Astrocyte (in vitro differentiated cells and primary cell): ENCODE data around the gene EGFL7. TPM values are rescaled to one million over a fixed set of nuclear protein-coding genes. Genes with fewer than 3 reads are reported as not detected.
A peak's percentile ranks its signal among the peaks of the same experiment; 100 is the strongest.

Source experiments
- DNase-seq: peaks from one replicate; pipeline ENCODE4 v3.0.0-alpha.2; 2010; ENCODE audit warnings: low read depth
- FAIRE-seq: peaks from 2 replicates; lab custom pipeline; 2011; peaks lifted over from hg19 to GRCh38; lab: Jason Lieb, UNC
- H2AFZ ChIP-seq: 2 replicates; pipeline ENCODE4 v1.6.0; 2012; ENCODE audit warnings: low read depth, low read length, inconsistent platforms
- H3K27ac ChIP-seq: 2 replicates; pipeline ENCODE4 v1.5.1; 2011; ENCODE audit warnings: low read depth, low read length, inconsistent platforms
- H3K27me3 ChIP-seq: 2 replicates; pipeline ENCODE4 v1.6.0; 2011; ENCODE audit warnings: low read length, inconsistent platforms; ENCODE audit not compliant: insufficient read depth
- H3K36me3 ChIP-seq: 2 replicates; pipeline ENCODE4 v1.5.1; 2011; ENCODE audit warnings: low read length, inconsistent platforms; ENCODE audit not compliant: insufficient read depth
- H3K4me1 ChIP-seq: 2 replicates; pipeline ENCODE4 v1.5.1; 2011; ENCODE audit warnings: low read length, inconsistent platforms; ENCODE audit not compliant: insufficient read depth
- H3K4me2 ChIP-seq: 2 replicates; pipeline ENCODE4 v1.6.0; 2012; ENCODE audit warnings: low read length, inconsistent platforms
- H3K4me3 ChIP-seq: 2 replicates; pipeline ENCODE4 v1.5.1; 2011; ENCODE audit warnings: low read depth, mild to moderate bottlenecking, low read length, inconsistent platforms; ENCODE audit not compliant: insufficient read depth
- H3K79me2 ChIP-seq: 2 replicates; pipeline ENCODE4 v1.6.0; 2012; ENCODE audit warnings: mild to moderate bottlenecking, low read length, inconsistent platforms; ENCODE audit not compliant: insufficient read depth
- H3K9ac ChIP-seq: 2 replicates; pipeline ENCODE4 v1.6.0; 2012; ENCODE audit warnings: mild to moderate bottlenecking, low read length, inconsistent platforms
- H3K9me3 ChIP-seq: 2 replicates; pipeline ENCODE4 v1.5.1; 2012; ENCODE audit warnings: low read depth, mild to moderate bottlenecking, low read length, inconsistent platforms; ENCODE audit not compliant: insufficient read depth
- H4K20me1 ChIP-seq: 2 replicates; pipeline ENCODE4 v1.6.0; 2012; ENCODE audit warnings: low read length, inconsistent platforms; ENCODE audit not compliant: insufficient read depth
- H3K27ac Mint-ChIP-seq: one replicate; pipeline ENCODE4 v1.8.0; 2021; ENCODE audit warnings: mild to moderate bottlenecking, mixed read lengths; ENCODE audit not compliant: unreplicated experiment
- H3K27me3 Mint-ChIP-seq: one replicate; pipeline ENCODE4 v1.8.0; 2021; ENCODE audit warnings: low read depth, mixed read lengths; ENCODE audit not compliant: unreplicated experiment
- H3K36me3 Mint-ChIP-seq: one replicate; pipeline ENCODE4 v1.8.0; 2021; ENCODE audit warnings: low read depth, mixed read lengths; ENCODE audit not compliant: unreplicated experiment
- H3K4me1 Mint-ChIP-seq: one replicate; pipeline ENCODE4 v1.8.0; 2021; ENCODE audit warnings: low read depth, mixed read lengths; ENCODE audit not compliant: unreplicated experiment
- H3K4me3 Mint-ChIP-seq: one replicate; pipeline ENCODE4 v1.8.0; 2021; ENCODE audit warnings: mild to moderate bottlenecking, moderate library complexity, mixed read lengths; ENCODE audit not compliant: unreplicated experiment
- H3K9me3 Mint-ChIP-seq: one replicate; pipeline ENCODE4 v1.8.0; 2021; ENCODE audit warnings: mild to moderate bottlenecking, mixed read lengths; ENCODE audit not compliant: unreplicated experiment
- CTCF ChIP-seq: IDR thresholded peaks from 2 replicates; pipeline ENCODE4 v1.5.1; 2011; ENCODE audit warnings: low read depth, mild to moderate bottlenecking, inconsistent platforms, low read length, moderate library complexity; ENCODE audit not compliant: insufficient read depth
- EZH2 ChIP-seq: IDR thresholded peaks from 2 replicates; pipeline ENCODE4 v1.6.1; 2012; ENCODE audit warnings: mild to moderate bottlenecking, low read length, inconsistent platforms; ENCODE audit not compliant: insufficient read depth
- total RNA-seq: library from RNA; stranded (reverse); gene quantifications from 2 replicates; pipeline ENCODE4 v1.2.1, GENCODE V29; 2021

Gene EGFL7
- total RNA-seq, 1 donor from 2014 or later = 12.3 TPM

GRCh38 chr9:136644593-136645351, 17.9 kb upstream of the EGFL7 start:
- Mint-ChIP-seq H3K9me3 (peaks cover 3% of the 10 kb centered on the region), H3K36me3 (no peaks in the 10 kb centered on the region), H3K27me3 (peaks cover 17% of the 10 kb centered on the region), H3K4me1 (no peaks in the 10 kb centered on the region), H3K27ac (no peak overlapping the region), H3K4me3 (no peak overlapping the region)
- FAIRE-seq (no peak), DNase-seq (no peak)
- Histone ChIP-seq H3K4me3 (no peak overlapping the region), H2AFZ (peak overlapping the region; percentile 66), H3K27me3 (peaks cover 4% of the 10 kb centered on the region), H4K20me1 (no peaks in the 10 kb centered on the region), H3K9ac (no peak overlapping the region), H3K36me3 (no peaks in the 10 kb centered on the region), H3K79me2 (no peaks in the 10 kb centered on the region), H3K9me3 (no peaks in the 10 kb centered on the region), H3K4me1 (peaks cover 8% of the 10 kb centered on the region), H3K4me2 (peak overlapping the region; percentile 65), H3K27ac (no peak overlapping the region)
- peak; percentile 39 for TF ChIP-seq CTCF
- TF ChIP-seq EZH2 = no peak

DNA sequence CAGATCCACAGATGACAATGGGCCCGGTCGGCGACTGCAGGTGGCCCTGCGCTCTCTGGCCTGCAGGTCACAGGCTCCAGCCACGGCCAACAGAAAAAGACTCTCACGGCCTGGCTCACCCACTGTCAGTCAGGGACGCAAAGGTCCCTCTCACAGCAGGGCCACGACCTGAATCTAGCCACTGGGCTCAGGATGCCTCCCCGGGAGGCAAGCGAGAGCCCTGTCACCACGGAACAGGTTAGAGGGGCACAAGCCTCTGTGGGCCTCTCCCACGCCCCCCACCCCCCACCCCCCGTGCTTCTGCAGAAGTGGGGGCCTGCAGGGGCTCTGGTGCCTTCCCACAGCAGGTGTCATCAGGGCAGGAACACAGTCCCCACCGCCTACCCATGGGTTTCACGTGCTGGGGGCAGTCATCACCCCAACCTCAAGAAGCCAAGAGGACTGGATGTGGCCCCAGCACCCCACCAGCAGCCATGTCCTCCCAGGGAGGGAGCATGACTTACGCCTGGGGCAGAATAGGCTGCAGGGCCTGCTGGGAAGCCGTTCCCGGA, 17.3 kb upstream of the EGFL7 start:
- Histone ChIP-seq H3K9me3 (no peaks in the 10 kb centered on the region), H2AFZ (no peak overlapping the region), H3K27ac (no peak overlapping the region), H3K9ac (no peak overlapping the region), H4K20me1 (no peaks in the 10 kb centered on the region), H3K36me3 (no peaks in the 10 kb centered on the region), H3K79me2 (no peaks in the 10 kb centered on the region), H3K27me3 (peaks cover 4% of the 10 kb centered on the region), H3K4me1 (peaks cover 8% of the 10 kb centered on the region), H3K4me2 (no peak overlapping the region), H3K4me3 (no peak overlapping the region)
- TF ChIP-seq EZH2 = no peak
- H3K27ac Mint-ChIP-seq = no peak overlapping the region
- FAIRE-seq (no peak), DNase-seq (no peak)
- peaks cover 3% of the 10 kb centered on the region for H3K9me3 Mint-ChIP-seq
- no peaks in the 10 kb centered on the region for H3K36me3 Mint-ChIP-seq
- H3K4me3 Mint-ChIP-seq = no peak overlapping the region
- peaks cover 13% of the 10 kb centered on the region for H3K27me3 Mint-ChIP-seq
- no peaks in the 10 kb centered on the region for H3K4me1 Mint-ChIP-seq

DNA sequence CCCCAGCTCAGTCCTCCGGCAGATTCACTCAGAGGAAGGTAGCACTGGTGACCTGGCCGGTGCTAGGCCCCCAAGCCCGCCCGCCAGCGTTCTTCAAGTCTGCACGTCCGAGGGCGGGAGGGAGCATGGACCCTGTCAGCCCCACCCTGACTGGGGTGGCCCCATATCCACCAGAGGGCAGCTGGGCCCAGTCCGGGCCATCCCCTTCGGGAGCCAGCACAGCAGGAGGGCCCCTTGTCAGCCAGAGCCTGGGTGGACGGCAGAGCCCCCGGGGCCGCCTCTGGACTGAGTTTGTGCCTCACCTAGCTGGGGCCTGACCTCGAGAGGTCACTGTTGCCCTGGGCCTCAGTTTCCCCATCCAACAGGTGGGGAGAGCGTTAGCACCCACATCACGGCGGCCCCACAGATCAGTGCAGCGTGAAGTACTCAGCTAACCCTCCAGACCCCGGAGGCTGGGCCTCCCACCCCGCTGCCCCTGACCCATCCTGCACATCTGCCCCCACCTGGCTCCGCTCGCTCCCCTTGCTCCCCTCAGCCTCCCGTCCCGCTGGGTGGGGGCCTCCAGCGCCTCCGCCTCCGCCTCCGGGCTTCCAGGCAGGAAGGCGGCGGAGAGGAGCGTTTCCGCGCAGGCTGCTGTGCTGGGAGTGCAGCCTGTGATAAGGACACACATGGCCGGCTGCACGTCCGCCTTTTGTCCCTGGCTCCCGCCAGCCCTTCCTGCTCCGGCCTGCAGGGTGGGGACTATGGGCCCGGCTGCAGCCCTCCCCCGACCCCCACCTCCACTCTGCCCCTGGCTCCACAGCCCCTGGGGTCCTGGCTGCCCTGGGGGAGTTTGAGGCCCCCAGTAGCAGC, 16.6 kb upstream of the EGFL7 start:
- Mint-ChIP-seq H3K4me3 (no peak overlapping the region), H3K4me1 (no peaks in the 10 kb centered on the region), H3K36me3 (no peaks in the 10 kb centered on the region), H3K9me3 (peaks cover 3% of the 10 kb centered on the region), H3K27ac (no peak overlapping the region), H3K27me3 (peaks cover 11% of the 10 kb centered on the region)
- Histone ChIP-seq H3K79me2 (no peaks in the 10 kb centered on the region), H3K9ac (no peak overlapping the region), H3K27ac (no peak overlapping the region), H3K27me3 (peaks cover 4% of the 10 kb centered on the region), H3K4me2 (no peak overlapping the region), H3K9me3 (no peaks in the 10 kb centered on the region), H2AFZ (peak overlapping the region; percentile 18), H3K4me1 (peaks cover 8% of the 10 kb centered on the region), H3K4me3 (no peak overlapping the region), H3K36me3 (no peaks in the 10 kb centered on the region), H4K20me1 (no peaks in the 10 kb centered on the region)
- TF ChIP-seq CTCF (no peak), EZH2 (no peak)
- no peak for DNase-seq
- no peak for FAIRE-seq
